HG03558 (cell line): ENCODE measurements around the gene TRPM1.

Experiments used
- ATAC-seq: cut with Tn5 transposase; IDR thresholded peaks from one replicate; pipeline ENCODE4 v1.9.1; 2021; ENCODE audit warnings: moderate number of reproducible peaks; ENCODE audit not compliant: unreplicated experiment; ENCODE audit errors: extremely low read depth

Gene TRPM1

GRCh38 chr15:31086344-31086743 lies 15.2 kb downstream of the TRPM1 start:
- no peak for ATAC-seq

GRCh38 chr15:31085359-31085758 lies 16.2 kb downstream of the TRPM1 start:
- ATAC-seq = no peak

GRCh38 chr15:31084176-31084575 lies 17.3 kb downstream of the TRPM1 start:
- ATAC-seq = no peak

- ATAC-seq = no peak
These were observed 18.1 kb downstream of the TRPM1 start for GRCh38 chr15:31083370-31083780.

GRCh38 chr15:31082771-31083369 lies 18.7 kb downstream of the TRPM1 start:
- ATAC-seq = no peak

GRCh38 chr15:31081588-31082250 lies 19.8 kb downstream of the TRPM1 start:
- ATAC-seq = no peak

GRCh38 chr15:31081056-31081455 lies 20.5 kb downstream of the TRPM1 start:
- ATAC-seq = no peak

- ATAC-seq = no peak
These were observed 20.9 kb downstream of the TRPM1 start for GRCh38 chr15:31080591-31081014.

GRCh38 chr15:31079519-31079918 lies 22.0 kb downstream of the TRPM1 start:
- no peak for ATAC-seq

GRCh38 chr15:31078471-31078870 lies 23.1 kb downstream of the TRPM1 start:
- ATAC-seq = no peak

- no peak for ATAC-seq
These were observed 23.6 kb downstream of the TRPM1 start for GRCh38 chr15:31077941-31078340.

GRCh38 chr15:31077181-31077580 lies 24.3 kb downstream of the TRPM1 start:
- ATAC-seq = no peak

- no peak for ATAC-seq
These were observed 27.2 kb downstream of the TRPM1 start for GRCh38 chr15:31074321-31074720.

GRCh38 chr15:31070867-31071266 lies 30.7 kb downstream of the TRPM1 start:
- ATAC-seq = no peak

- ATAC-seq = no peak
These were observed 32.0 kb downstream of the TRPM1 start for GRCh38 chr15:31069360-31070000.

GRCh38 chr15:31067890-31068603 lies 33.5 kb downstream of the TRPM1 start:
- ATAC-seq = no peak

- no peak for ATAC-seq
These were observed 35.7 kb downstream of the TRPM1 start for GRCh38 chr15:31065824-31066223.

- no peak for ATAC-seq
These were observed 38.6 kb downstream of the TRPM1 start for GRCh38 chr15:31062911-31063310.

- no peak for ATAC-seq
These were observed 39.1 kb downstream of the TRPM1 start for GRCh38 chr15:31062310-31062847.

- ATAC-seq = no peak
These were observed 40.9 kb downstream of the TRPM1 start for GRCh38 chr15:31060429-31061140.
